ENCODE data around the gene KCNH2.

KCNH2 gene

GRCh38 chr7:150997817-150998216 is 19.7 kb upstream of the KCNH2 start:
- TF ChIP-seq Cebpa-rat (IDR thresholded peaks at IDR 0.05) = no peak

GRCh38 chr7:150997075-150997511 is 19.0 kb upstream of the KCNH2 start:
- Histone ChIP-seq H3K36me3 (peaks cover 26% of the 10 kb centered on the region), H3K9ac (peak overlapping the region; percentile 75), H3K9me3 (no peaks in the 10 kb centered on the region), H3K27me3 (no peaks in the 10 kb centered on the region), H4K20me1 (no peaks in the 10 kb centered on the region), H3K4me3 (peak overlapping the region; percentile 63), H3K4me1 (peaks cover 53% of the 10 kb centered on the region), H3K27ac (peak overlapping the region; percentile 87), H3K4me2 (peak overlapping the region; percentile 88)
- TF ChIP-seq Cebpa-rat (IDR thresholded peaks at IDR 0.05) = no peak

More at GRCh38 chr7:150997817-150998216, 19.7 kb upstream of the KCNH2 start:
- Histone ChIP-seq H3K9ac (0 out of 2 replicates have a peak overlapping the region, but pooled peaks have one; percentile 75), H3K27me3 (no peaks in the 10 kb centered on the region), H3K36me3 (peaks cover 27% of the 10 kb centered on the region), H3K9me3 (no peaks in the 10 kb centered on the region), H3K4me3 (no peak overlapping the region), H4K20me1 (no peaks in the 10 kb centered on the region), H3K4me2 (peak overlapping the region; percentile 88), H3K4me1 (peaks cover 53% of the 10 kb centered on the region), H3K27ac (no peak overlapping the region)

DNA sequence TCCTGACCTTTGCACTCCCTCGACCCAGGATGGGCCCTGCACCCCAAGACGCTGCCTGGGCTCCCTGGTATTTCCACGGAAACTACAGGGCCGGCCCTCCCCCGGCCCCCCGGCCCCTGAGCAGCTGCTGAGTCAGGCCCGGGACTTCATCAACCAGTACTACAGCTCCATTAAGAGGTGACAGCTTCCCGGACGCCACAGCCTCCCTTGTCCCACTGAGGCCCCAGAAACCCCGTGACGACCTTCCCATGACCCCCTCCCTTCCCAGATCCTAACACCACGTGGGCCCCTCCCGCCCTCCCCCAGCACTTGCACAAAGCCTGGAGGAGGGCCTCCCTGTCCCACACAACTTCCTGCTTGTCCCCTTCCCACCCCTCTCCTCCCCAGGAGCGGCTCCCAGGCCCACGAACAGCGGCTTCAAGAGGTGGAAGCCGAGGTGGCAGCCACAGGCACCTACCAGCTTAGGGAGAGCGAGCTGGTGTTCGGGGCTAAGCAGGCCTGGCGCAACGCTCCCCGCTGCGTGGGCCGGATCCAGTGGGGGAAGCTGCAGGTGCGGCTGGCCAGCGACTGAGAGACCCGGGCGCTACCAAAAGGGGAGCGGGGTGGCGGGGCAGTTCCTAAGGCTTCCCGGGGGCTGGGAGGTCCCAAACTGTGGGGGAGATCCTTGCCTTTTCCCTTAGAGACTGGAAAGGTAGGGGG is 18.4 kb upstream of the KCNH2 start:
- no peak for TF ChIP-seq Cebpa-rat (IDR thresholded peaks at IDR 0.05)
- H3K9me3 ChIP-seq = peaks cover 2% of the 10 kb centered on the region
- no peaks in the 10 kb centered on the region for H4K20me1 ChIP-seq
- H3K36me3 ChIP-seq = peaks cover 21% of the 10 kb centered on the region
- peaks cover 52% of the 10 kb centered on the region for H3K4me1 ChIP-seq
- H3K4me2 ChIP-seq = peak overlapping the region; percentile 88
- peak overlapping the region; percentile 87 for H3K27ac ChIP-seq
- H3K4me3 ChIP-seq = peak overlapping the region; percentile 63
- H3K27me3 ChIP-seq = no peaks in the 10 kb centered on the region
- peak overlapping the region; percentile 75 for H3K9ac ChIP-seq

DNA sequence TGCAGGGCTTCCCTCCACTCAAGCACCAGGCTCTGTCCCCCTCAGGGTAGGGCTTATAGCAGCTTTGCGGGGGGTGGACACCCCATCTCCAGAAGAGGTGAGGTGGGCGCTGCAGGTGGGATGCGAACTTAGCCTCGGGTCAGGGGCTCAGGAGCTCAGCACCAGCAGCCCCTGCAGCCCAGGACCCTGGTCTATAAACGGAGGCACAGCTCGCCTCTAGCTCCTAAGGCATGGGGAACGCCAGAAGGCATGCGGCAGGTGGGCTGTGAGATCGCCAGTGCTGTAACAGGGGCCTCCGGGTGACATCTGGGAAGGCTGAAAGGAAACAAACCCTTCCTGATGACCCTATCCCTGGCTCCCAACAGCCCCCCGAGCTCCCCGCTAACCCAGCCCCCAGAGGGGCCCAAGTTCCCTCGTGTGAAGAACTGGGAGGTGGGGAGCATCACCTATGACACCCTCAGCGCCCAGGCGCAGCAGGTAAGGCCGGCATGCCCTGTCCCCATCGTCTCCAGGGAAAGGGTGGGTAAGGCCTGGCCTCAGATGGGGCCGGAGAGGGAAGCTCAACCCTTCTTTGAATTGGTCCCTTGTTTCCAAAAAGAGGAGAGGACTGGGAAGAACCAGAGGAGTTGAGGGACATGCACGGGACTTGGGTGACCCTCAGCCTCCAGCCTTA is 16.9 kb upstream of the KCNH2 start:
- Histone ChIP-seq H3K4me1 (peaks cover 54% of the 10 kb centered on the region), H3K27ac (peak overlapping the region; percentile 80), H3K9me3 (peaks cover 18% of the 10 kb centered on the region), H3K4me2 (peak overlapping the region; percentile 88), H3K9ac (peak overlapping the region; percentile 67), H4K20me1 (no peaks in the 10 kb centered on the region), H3K4me3 (peak overlapping the region; percentile 55), H3K27me3 (no peaks in the 10 kb centered on the region), H3K36me3 (peaks cover 15% of the 10 kb centered on the region)
- no peak for TF ChIP-seq Cebpa-rat (IDR thresholded peaks at IDR 0.05)

DNA sequence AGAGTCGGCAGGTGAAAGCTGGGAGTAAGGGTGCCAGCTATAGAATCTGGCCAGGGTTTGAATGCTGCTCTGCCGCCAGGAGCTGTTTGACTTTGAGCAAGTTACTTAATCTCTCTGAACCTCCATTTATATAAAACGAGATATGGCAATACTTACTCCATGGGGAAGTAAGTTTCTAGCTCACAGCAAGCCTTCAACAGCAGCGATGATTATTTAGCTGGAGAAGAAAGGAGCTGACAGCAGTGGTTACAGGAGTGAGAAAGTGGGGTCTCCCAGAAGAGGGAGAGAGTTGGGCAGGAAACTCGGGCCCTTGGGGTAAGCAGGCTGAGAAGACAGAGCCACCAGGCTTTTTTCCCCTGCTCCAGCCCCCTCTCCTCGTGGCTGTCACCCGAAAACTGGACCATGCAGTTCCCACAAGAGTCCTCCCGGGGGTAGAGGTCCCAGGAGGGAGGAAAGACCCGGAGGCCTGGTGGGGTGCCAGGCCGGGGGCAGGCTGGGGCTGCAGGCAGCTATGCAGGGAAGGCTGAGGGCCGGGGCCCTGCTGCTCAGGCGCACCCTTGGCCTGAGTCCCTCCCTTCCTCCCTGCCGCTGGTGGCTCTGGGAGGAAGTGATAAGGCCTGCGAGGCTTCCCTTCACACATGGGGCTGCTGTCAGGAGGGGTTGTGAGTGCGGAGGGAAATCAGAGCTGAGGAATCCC is 16.2 kb upstream of the KCNH2 start:
- Histone ChIP-seq H3K4me1 (peaks cover 61% of the 10 kb centered on the region), H3K27ac (peak overlapping the region; percentile 80), H3K4me3 (peak overlapping the region; percentile 55), H3K9ac (peak overlapping the region; percentile 67), H3K9me3 (peaks cover 18% of the 10 kb centered on the region), H4K20me1 (no peaks in the 10 kb centered on the region), H3K4me2 (peak overlapping the region; percentile 88), H3K27me3 (no peaks in the 10 kb centered on the region), H3K36me3 (peaks cover 15% of the 10 kb centered on the region)
- TF ChIP-seq Cebpa-rat (IDR thresholded peaks at IDR 0.05) = no peak

GRCh38 chr7:150993511-150993910 is 15.4 kb upstream of the KCNH2 start:
- H3K4me3 ChIP-seq = no peak overlapping the region
- peak overlapping the region; percentile 41 for H3K27ac ChIP-seq
- no peaks in the 10 kb centered on the region for H3K27me3 ChIP-seq
- peaks cover 66% of the 10 kb centered on the region for H3K4me1 ChIP-seq
- no peak for TF ChIP-seq Cebpa-rat (IDR thresholded peaks at IDR 0.05)
- H3K9me3 ChIP-seq = peaks cover 18% of the 10 kb centered on the region
- H3K4me2 ChIP-seq = peak overlapping the region; percentile 88
- H4K20me1 ChIP-seq = no peaks in the 10 kb centered on the region
- peaks cover 8% of the 10 kb centered on the region for H3K36me3 ChIP-seq
- no peak overlapping the region; the same call in 1 of the 2 replicates for H3K9ac ChIP-seq

DNA sequence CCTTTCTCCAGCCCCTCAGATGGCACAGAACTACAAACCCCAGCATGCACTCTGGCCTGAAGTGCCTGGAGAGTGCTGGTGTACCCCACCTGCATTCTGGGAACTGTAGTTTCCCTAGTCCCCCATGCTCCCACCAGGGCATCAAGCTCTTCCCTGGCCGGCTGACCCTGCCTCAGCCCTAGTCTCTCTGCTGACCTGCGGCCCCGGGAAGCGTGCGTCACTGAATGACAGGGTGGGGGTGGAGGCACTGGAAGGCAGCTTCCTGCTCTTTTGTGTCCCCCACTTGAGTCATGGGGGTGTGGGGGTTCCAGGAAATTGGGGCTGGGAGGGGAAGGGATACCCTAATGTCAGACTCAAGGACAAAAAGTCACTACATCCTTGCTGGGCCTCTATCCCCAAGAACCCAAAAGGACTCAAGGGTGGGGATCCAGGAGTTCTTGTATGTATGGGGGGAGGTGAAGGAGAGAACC is 14.7 kb upstream of the KCNH2 start:
- Histone ChIP-seq H3K4me2 (peak overlapping the region; percentile 88; the same call in 1 of the 2 replicates), H3K27ac (peak overlapping the region; percentile 41), H3K36me3 (peaks cover 6% of the 10 kb centered on the region; the same call in 1 of the 2 replicates), H3K4me3 (no peak overlapping the region), H3K9ac (no peak overlapping the region), H3K9me3 (peaks cover 18% of the 10 kb centered on the region), H4K20me1 (no peaks in the 10 kb centered on the region), H3K27me3 (no peaks in the 10 kb centered on the region), H3K4me1 (peaks cover 66% of the 10 kb centered on the region)
- no peak for TF ChIP-seq Cebpa-rat (IDR thresholded peaks at IDR 0.05)

DNA sequence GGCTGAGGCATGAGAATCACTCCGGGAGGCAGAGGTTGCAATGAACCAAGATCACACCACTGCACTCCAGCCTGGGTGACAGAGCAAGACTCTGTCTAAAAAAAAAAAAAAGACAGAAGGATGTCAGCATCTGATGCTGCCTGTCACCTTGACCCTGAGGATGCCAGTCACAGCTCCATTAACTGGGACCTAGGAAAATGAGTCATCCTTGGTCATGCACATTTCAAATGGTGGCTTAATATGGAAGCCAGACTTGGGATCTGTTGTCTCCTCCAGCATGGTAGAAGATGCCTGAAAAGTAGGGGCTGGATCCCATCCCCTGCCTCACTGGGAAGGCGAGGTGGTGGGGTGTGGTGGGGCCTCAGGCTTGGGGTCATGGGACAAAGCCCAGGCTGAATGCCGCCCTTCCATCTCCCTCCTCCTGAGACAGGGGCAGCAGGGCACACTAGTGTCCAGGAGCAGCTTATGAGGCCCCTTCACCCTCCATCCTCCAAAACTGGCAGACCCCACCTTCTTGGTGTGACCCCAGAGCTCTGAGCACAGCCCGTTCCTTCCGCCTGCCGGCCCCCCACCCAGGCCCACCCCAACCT is 14.0 kb upstream of the KCNH2 start:
- H3K4me2 ChIP-seq = no peak overlapping the region
- no peak overlapping the region for H3K9ac ChIP-seq
- no peak overlapping the region for H3K4me3 ChIP-seq
- H3K27ac ChIP-seq = no peak overlapping the region
- H3K9me3 ChIP-seq = peaks cover 18% of the 10 kb centered on the region
- H3K27me3 ChIP-seq = no peaks in the 10 kb centered on the region
- H3K36me3 ChIP-seq = peaks cover 6% of the 10 kb centered on the region; the same call in 1 of the 2 replicates
- peaks cover 66% of the 10 kb centered on the region for H3K4me1 ChIP-seq
- no peak for TF ChIP-seq Cebpa-rat (IDR thresholded peaks at IDR 0.05)
- no peaks in the 10 kb centered on the region for H4K20me1 ChIP-seq
